Measurements from ENCODE around the gene ABHD18.
"Not testable (repeated sequence)": the region's sequence is repeated elsewhere in the genome, so short reads cannot be mapped to it uniquely, and the experiment has no call there.

The ABHD18 gene

DNA sequence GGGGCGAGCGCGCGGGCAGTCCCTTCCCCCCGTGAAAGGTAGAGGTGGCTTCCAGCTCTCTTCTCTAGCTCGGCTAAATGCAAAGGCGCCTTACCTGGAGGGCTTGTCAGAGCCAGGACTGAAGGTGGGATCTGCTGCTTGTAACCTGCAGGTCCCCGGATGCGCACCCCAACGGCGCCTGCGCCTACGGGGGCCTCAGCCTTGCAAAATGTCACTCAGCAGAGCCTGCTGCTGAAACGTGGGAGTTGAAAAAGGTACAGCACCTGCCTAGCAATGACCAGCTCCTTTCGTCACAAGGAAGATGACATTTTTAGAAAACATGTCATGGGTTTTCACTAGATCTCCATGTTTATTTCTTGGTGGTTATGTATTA is 583 bp downstream of the ABHD18 start:
- peaks cover 61% of the 10 kb centered on the region for H3K79me2 ChIP-seq (ENCODE audit: insufficient read depth, low read length)
- H3K27me3 ChIP-seq (ENCODE audit: low read length) = no peaks in the 10 kb centered on the region
- peak overlapping the region; percentile 83 for H2AFZ ChIP-seq (ENCODE audit: low read depth, low read length, severe bottlenecking)
- peak overlapping the region; percentile 89 for H3K9ac ChIP-seq (ENCODE audit: low read length)
- no peaks in the 10 kb centered on the region for H4K20me1 ChIP-seq (ENCODE audit: low read depth, low read length)
- peak overlapping the region; percentile 77 for H3K4me3 ChIP-seq (ENCODE audit: insufficient read depth, low read length, poor library complexity, severe bottlenecking)
- no peak for TF ChIP-seq EZH2phosphoT487 (conservative IDR thresholded peaks at IDR 0.05; ENCODE audit: low read length)
- TF ChIP-seq, protein P1, sequence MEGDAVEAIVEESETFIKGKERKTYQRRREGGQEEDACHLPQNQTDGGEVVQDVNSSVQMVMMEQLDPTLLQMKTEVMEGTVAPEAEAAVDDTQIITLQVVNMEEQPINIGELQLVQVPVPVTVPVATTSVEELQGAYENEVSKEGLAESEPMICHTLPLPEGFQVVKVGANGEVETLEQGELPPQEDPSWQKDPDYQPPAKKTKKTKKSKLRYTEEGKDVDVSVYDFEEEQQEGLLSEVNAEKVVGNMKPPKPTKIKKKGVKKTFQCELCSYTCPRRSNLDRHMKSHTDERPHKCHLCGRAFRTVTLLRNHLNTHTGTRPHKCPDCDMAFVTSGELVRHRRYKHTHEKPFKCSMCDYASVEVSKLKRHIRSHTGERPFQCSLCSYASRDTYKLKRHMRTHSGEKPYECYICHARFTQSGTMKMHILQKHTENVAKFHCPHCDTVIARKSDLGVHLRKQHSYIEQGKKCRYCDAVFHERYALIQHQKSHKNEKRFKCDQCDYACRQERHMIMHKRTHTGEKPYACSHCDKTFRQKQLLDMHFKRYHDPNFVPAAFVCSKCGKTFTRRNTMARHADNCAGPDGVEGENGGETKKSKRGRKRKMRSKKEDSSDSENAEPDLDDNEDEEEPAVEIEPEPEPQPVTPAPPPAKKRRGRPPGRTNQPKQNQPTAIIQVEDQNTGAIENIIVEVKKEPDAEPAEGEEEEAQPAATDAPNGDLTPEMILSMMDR (IDR thresholded peaks at IDR 0.05; ENCODE audit: insufficient read depth, low read length, poor library complexity, severe bottlenecking) = no peak
- H3F3A ChIP-seq (ENCODE audit: insufficient read depth) = no peaks in the 10 kb centered on the region
- H3K4me2 ChIP-seq (ENCODE audit: low read depth, low read length, poor library complexity, severe bottlenecking) = peak overlapping the region; percentile 93
- no peaks in the 10 kb centered on the region for H3K36me3 ChIP-seq (ENCODE audit: low read length)
- no peaks in the 10 kb centered on the region for H3K9me2 ChIP-seq (replicated peaks; ENCODE audit: insufficient read depth, low read length)
- H3K27ac ChIP-seq (ENCODE audit: low read depth, low read length) = peak overlapping the region; percentile 69
- H3K9me3 ChIP-seq (ENCODE audit: insufficient read depth, low read length) = no peaks in the 10 kb centered on the region

DNA sequence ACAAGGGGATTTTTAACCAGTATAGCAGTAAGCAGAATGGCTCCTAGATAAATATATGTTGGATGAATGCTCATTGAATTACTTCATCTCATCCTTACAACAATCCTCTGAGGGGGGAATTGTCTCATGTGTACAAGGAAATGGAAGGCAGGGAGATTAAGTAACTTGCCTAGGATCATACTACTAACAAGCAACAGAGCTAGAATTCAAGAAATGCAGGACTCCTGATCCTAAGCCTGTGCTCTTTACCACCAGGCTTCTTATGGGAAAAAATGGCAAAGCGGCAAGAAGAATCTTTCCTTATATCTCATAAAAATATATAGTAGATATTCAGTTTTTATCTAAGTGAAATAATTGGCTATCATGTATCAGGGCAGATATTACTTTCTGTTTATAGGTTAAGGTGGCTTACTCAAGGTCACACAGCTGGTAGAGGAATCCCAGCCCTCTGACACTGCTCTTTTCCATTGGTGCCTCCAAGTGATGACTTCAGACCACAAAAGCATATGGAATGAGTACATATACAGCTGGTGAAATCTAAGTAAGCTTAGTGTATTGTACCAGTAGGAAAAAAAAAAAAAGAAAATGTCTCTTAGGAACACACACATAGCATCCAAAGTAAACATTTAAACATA is 2.1 kb downstream of the ABHD18 start:
- H3F3A ChIP-seq (ENCODE audit: insufficient read depth) = no peaks in the 10 kb centered on the region
- no peak overlapping the region for H3K9ac ChIP-seq (ENCODE audit: low read length)
- peak overlapping the region; percentile 15 for H3K4me2 ChIP-seq (ENCODE audit: low read depth, low read length, poor library complexity, severe bottlenecking)
- H3K27me3 ChIP-seq (ENCODE audit: low read length) = no peaks in the 10 kb centered on the region
- H3K27ac ChIP-seq (ENCODE audit: low read depth, low read length) = no peak overlapping the region
- no peak overlapping the region for H3K4me3 ChIP-seq (ENCODE audit: insufficient read depth, low read length, poor library complexity, severe bottlenecking)
- H3K9me2 ChIP-seq (replicated peaks; ENCODE audit: insufficient read depth, low read length) = no peaks in the 10 kb centered on the region
- no peak overlapping the region for H2AFZ ChIP-seq (ENCODE audit: low read depth, low read length, severe bottlenecking)
- no peaks in the 10 kb centered on the region for H3K36me3 ChIP-seq (ENCODE audit: low read length)
- H3K9me3 ChIP-seq (ENCODE audit: insufficient read depth, low read length) = no peaks in the 10 kb centered on the region
- no peak for TF ChIP-seq EZH2phosphoT487 (conservative IDR thresholded peaks at IDR 0.05; ENCODE audit: low read length)
- TF ChIP-seq, protein P1 (IDR thresholded peaks at IDR 0.05; ENCODE audit: insufficient read depth, low read length, poor library complexity, severe bottlenecking) = no peak
- no peaks in the 10 kb centered on the region for H4K20me1 ChIP-seq (ENCODE audit: low read depth, low read length)
- H3K79me2 ChIP-seq (ENCODE audit: insufficient read depth, low read length) = peaks cover 61% of the 10 kb centered on the region

DNA sequence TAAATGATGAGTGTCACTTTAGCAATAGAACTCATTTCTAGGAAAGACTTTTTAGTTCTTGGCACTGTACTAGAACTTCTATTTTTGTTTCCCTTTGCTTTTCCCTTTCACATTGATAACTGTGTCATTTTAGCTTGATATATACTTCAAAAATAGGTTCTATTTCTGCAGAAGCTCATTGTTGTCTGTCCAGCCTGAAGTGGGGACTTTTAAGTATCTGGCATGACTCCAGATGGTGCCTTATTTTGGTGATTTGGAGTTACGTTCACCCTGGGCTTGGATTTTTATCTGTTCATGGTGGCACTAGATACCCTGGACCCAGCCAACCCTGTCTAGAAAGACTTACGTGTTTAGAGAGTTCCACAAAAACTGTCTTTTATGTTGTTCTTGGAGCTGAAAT is 3.4 kb downstream of the ABHD18 start:
- Histone ChIP-seq H3F3A (ENCODE audit: insufficient read depth) (no peaks in the 10 kb centered on the region), H3K9me2 (replicated peaks; ENCODE audit: insufficient read depth, low read length) (no peaks in the 10 kb centered on the region), H4K20me1 (ENCODE audit: low read depth, low read length) (no peaks in the 10 kb centered on the region), H3K27me3 (ENCODE audit: low read length) (no peaks in the 10 kb centered on the region), H2AFZ (ENCODE audit: low read depth, low read length, severe bottlenecking) (no peak overlapping the region), H3K27ac (ENCODE audit: low read depth, low read length) (no peak overlapping the region), H3K9me3 (ENCODE audit: insufficient read depth, low read length) (no peaks in the 10 kb centered on the region), H3K4me2 (ENCODE audit: low read depth, low read length, poor library complexity, severe bottlenecking) (no peak overlapping the region), H3K79me2 (ENCODE audit: insufficient read depth, low read length) (peaks cover 60% of the 10 kb centered on the region), H3K4me3 (ENCODE audit: insufficient read depth, low read length, poor library complexity, severe bottlenecking) (no peak overlapping the region), H3K36me3 (ENCODE audit: low read length) (no peaks in the 10 kb centered on the region), H3K9ac (ENCODE audit: low read length) (no peak overlapping the region)
- TF ChIP-seq EZH2phosphoT487 (conservative IDR thresholded peaks at IDR 0.05; ENCODE audit: low read length) = no peak
- TF ChIP-seq, protein P1 (IDR thresholded peaks at IDR 0.05; ENCODE audit: insufficient read depth, low read length, poor library complexity, severe bottlenecking) = no peak

DNA sequence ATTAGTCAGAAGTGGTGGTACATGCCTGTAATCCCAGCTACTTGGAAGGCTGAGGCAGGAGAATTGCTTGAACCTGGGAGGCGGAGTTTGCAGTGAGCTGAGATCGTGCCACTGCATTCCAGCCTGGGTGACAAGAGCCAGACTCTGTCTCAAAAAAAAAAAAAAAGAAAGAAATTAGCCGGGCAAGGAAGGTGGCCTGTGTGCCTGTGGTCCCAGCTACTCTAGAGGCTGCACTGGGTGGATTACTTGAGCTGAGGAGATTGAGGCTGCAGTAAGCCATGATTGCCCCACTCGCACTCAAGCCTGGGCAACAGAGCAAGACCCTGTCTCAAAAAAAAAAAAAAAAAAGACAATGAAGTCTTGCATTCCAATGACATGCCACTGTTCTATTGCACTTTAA is 5.7 kb downstream of the ABHD18 start:
- H3K4me3 ChIP-seq (ENCODE audit: insufficient read depth, low read length, poor library complexity, severe bottlenecking); H2AFZ ChIP-seq (ENCODE audit: low read depth, low read length, severe bottlenecking); H3K9me3 ChIP-seq (ENCODE audit: insufficient read depth, low read length); H3K9ac ChIP-seq (ENCODE audit: low read length); H3K4me2 ChIP-seq (ENCODE audit: low read depth, low read length, poor library complexity, severe bottlenecking); H3K27me3 ChIP-seq (ENCODE audit: low read length); H3K27ac ChIP-seq (ENCODE audit: low read depth, low read length); H3K36me3 ChIP-seq (ENCODE audit: low read length); H3F3A ChIP-seq (ENCODE audit: insufficient read depth); H4K20me1 ChIP-seq (ENCODE audit: low read depth, low read length); H3K9me2 ChIP-seq (replicated peaks; ENCODE audit: insufficient read depth, low read length): not testable (repeated sequence)
- H3K79me2 ChIP-seq (ENCODE audit: insufficient read depth, low read length) = peaks cover 54% of the 10 kb centered on the region

Data from SU-DHL-6 (cell line).